GM21360 (cell line): ENCODE results near the gene VSIG10L.

Experiments used
- ATAC-seq: cut with Tn5 transposase; IDR thresholded peaks from one replicate; pipeline ENCODE4 v1.9.1; 2021; ENCODE audit warnings: mild to moderate bottlenecking, moderate library complexity; ENCODE audit not compliant: unreplicated experiment

VSIG10L gene

GRCh38 chr19:51341976-51342580 is at the start of gene VSIG10L:
Gene VSIG10L, minus strand, starts transcription at chr19:51342139. Its CDS starts 15 bp downstream, at chr19:51342124.
- no peak for ATAC-seq

- no peak for ATAC-seq
Observed at GRCh38 chr19:51391073-51391611, 49.2 kb upstream of the VSIG10L start.

- no peak for ATAC-seq
Observed at GRCh38 chr19:51389143-51389542, 47.2 kb upstream of the VSIG10L start.

GRCh38 chr19:51387924-51388389 is 46.0 kb upstream of the VSIG10L start, which contains the start of gene LIM2:
Gene LIM2, minus strand, starts transcription at chr19:51387974. Its CDS starts 531 bp downstream, at chr19:51387443.
- no peak for ATAC-seq

GRCh38 chr19:51386882-51387520 is 45.1 kb upstream of the VSIG10L start:
- ATAC-seq = no peak

- ATAC-seq = no peak
Observed at GRCh38 chr19:51382004-51382403, 40.1 kb upstream of the VSIG10L start.

- ATAC-seq = no peak
Observed at GRCh38 chr19:51380379-51380778, 38.4 kb upstream of the VSIG10L start.

- no peak for ATAC-seq
Observed at GRCh38 chr19:51377422-51377821, 35.5 kb upstream of the VSIG10L start.

GRCh38 chr19:51375504-51376221 is 33.7 kb upstream of the VSIG10L start:
- ATAC-seq = no peak

- ATAC-seq = no peak
Observed at GRCh38 chr19:51372649-51373504, 30.9 kb upstream of the VSIG10L start, which contains the start of gene NKG7. Gene NKG7, minus strand, starts transcription at chr19:51372654. Its CDS starts 119 bp downstream, at chr19:51372535.

GRCh38 chr19:51372021-51372648 is 30.2 kb upstream of the VSIG10L start:
- ATAC-seq = no peak

GRCh38 chr19:51371186-51371690 is 29.3 kb upstream of the VSIG10L start:
- no peak for ATAC-seq

- no peak for ATAC-seq
Observed at GRCh38 chr19:51370230-51370629, 28.3 kb upstream of the VSIG10L start.

GRCh38 chr19:51368366-51369282 is 26.7 kb upstream of the VSIG10L start, which contains the start of gene CLDND2:
Gene CLDND2, minus strand, starts transcription at chr19:51369003. Its CDS starts 426 bp downstream, at chr19:51368577.
- ATAC-seq = no peak

GRCh38 chr19:51367565-51368365 is 25.8 kb upstream of the VSIG10L start:
- ATAC-seq = peak; percentile 65

- peak; percentile 22 for ATAC-seq
Observed at GRCh38 chr19:51367255-51367564, 25.3 kb upstream of the VSIG10L start.

GRCh38 chr19:51366389-51367254 is 24.7 kb upstream of the VSIG10L start:
- ATAC-seq = peak; percentile 39
